Urinary bladder (tissue), 4 donors: ENCODE results near the gene SND1. TPM values are rescaled to one million over a fixed set of nuclear protein-coding genes. Genes with fewer than 3 reads are reported as not detected.
"Not testable (repeated sequence)": the region's sequence is repeated elsewhere in the genome, so short reads cannot be mapped to it uniquely, and the experiment has no call there.

ENCODE experiments used
- DNase-seq: peaks from one replicate; pipeline ENCODE4 v3.0.0-alpha.2; 2015; ENCODE audit errors: extremely low spot score
- H3K27ac ChIP-seq: one replicate; pipeline ENCODE4 v1.5.1; 2013; ENCODE audit warnings: low read depth, mild to moderate bottlenecking, moderate library complexity
- H3K36me3 ChIP-seq: one replicate; pipeline ENCODE4 v1.6.1; 2013; ENCODE audit warnings: mild to moderate bottlenecking, moderate library complexity; ENCODE audit not compliant: insufficient read depth
- H3K4me1 ChIP-seq: one replicate; pipeline ENCODE4 v1.6.1; 2013; ENCODE audit warnings: mild to moderate bottlenecking, moderate library complexity; ENCODE audit not compliant: insufficient read depth
- H3K4me3 ChIP-seq: one replicate; pipeline ENCODE4 v1.5.1; 2013; ENCODE audit warnings: low read depth, low read length
- WGBS: extraction: QIAGEN DNeasy Blood & Tissue Kit; methylation state at CpG from one replicate; pipeline ENCODE4 v1.1.7; 2013; 5-methylcytosine and 5-hydroxymethylcytosine counted together
- polyA plus RNA-seq: library from polyadenylated mRNA; stranded (reverse); fragments of 200-250 nt; gene quantifications from one replicate; pipeline ENCODE4 v1.2.3, GENCODE V29; 2013
- total RNA-seq: library from RNA; depleted of rRNA; stranded (reverse); fragments of >200 nt; gene quantifications from one replicate; pipeline ENCODE4 v1.2.3, GENCODE V29; 2014
- donor health status: healthy with polysubstance abuse.
- donor health status: healthy.

The SND1 gene
- total and polyA plus RNA-seq, 2 donors: 89.8 to 102 TPM

DNA sequence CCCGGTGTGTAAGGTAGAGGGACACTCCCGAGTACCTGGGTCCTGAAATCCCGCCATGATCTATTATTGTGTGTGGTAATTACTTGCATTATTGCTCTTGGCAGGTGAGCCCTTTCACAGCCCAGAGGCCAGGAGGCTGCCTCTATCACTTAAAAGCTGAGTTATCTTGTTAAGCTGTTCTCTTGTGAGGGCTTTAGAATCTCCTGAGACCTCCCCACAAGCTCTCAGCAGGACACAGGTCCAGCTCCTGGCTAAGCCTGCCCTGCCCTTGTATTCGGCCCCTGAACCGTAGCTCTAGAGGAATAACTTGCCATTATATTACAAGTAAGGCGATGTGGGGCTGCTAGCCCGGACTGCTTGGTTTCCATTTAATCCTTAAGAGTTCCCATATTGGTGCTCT, 13.9 kb downstream of the SND1 start:
- 86% methylated on average over 7 of the region's 7 CpGs for WGBS
- DNase-seq: no peak
- Histone ChIP-seq H3K36me3 (no peaks in the 10 kb centered on the region), H3K4me1 (no peaks in the 10 kb centered on the region), H3K27ac (no peak overlapping the region), H3K4me3 (no peak overlapping the region)

DNA sequence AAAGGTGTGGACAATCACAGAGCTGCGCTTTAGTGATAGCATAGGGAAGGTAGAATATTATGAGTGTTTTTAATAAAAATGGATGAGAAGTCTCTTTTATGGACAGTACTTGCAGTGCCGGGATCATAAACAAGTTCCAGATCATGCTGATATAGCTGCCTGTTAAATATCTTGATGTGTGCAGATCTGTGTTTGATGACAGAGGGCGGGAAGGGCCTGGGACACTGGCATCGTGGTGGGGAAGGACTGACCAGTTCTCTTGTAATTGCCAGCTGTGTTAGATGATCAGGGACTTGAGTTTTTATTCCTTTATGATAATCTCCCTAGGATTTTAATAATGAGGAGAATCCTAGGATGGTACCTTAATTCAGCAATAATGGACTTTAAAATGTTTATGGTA, 14.6 kb downstream of the SND1 start:
- H3K4me1 ChIP-seq: no peaks in the 10 kb centered on the region
- DNase-seq: no peak
- WGBS: 75% methylated on average over 4 of the region's 4 CpGs
- no peak overlapping the region for H3K4me3 ChIP-seq
- no peak overlapping the region for H3K27ac ChIP-seq
- no peaks in the 10 kb centered on the region for H3K36me3 ChIP-seq

DNA sequence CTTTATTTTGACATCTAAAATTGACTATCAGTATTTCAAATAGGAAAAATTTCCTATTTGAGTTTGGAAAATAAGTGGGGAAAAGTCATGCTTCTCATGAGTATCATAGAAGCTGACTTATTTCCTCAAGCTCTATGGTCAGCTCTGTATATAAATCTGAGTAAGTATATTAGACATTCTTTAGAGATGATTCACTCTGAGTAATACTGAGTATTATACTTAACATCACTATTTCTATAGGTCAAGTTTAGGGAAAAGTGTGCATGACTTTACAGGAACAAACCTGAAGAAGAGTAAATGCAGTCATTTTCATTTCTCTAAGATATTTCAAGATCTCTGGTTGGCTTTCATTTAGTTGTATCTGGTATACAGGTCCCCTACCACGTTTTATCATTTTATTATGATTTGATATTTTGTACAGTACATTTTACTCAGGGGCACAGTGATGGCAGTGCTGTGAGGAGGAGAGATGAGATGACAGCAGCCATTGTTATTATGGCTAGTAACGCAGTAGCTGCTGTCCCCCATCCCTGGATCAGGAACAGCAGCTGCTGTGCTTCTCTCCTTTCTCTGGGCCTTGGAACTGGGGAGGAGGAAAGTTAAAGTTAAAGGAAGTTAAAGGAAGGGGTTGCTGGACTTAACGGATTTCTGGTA, 15.2 kb downstream of the SND1 start:
- H3K36me3 ChIP-seq: no peaks in the 10 kb centered on the region
- WGBS: 72% methylated on average over 3 of the region's 3 CpGs
- no peaks in the 10 kb centered on the region for H3K4me1 ChIP-seq
- H3K4me3 ChIP-seq: no peak overlapping the region
- H3K27ac ChIP-seq: no peak overlapping the region
- DNase-seq: no peak

DNA sequence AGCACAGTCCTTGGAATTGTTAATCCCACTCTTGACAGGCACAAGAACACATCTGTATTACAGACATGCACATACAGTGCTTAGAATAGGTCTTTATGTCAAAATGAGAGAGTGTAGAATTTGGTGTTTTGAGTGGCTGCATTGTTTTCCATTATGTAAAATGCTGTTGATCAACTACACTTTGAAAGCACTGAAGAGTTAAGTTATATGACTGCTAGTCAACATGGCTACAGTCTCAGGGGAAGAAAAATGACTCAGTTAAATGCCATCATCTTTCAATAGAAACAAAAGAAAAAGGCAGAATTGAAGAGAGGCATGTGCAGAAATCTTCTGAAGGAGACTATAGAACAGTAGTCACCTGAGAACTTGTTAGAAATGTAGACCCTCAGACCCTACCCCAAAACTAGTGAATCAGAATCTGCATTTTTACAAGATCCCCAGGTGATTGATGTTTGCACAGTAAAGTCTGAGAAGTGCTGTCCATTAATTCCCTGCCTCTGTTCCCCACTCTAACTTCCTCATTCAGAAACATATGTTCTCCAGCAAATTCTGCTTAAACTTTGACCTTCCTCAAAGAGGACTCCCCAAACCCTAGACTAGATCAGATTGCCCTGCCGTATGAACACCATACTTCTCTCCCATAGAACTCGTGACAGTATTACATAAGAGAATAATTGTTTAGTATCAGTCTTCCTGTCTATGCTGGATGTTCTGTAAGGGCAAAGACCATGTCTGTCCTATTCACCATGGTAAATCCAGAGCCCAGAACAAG, 16.0 kb downstream of the SND1 start:
- WGBS: 75% methylated on average over 2 of the region's 2 CpGs
- Histone ChIP-seq H3K27ac (no peak overlapping the region), H3K4me1 (no peaks in the 10 kb centered on the region), H3K4me3 (no peak overlapping the region), H3K36me3 (no peaks in the 10 kb centered on the region)
- no peak for DNase-seq

DNA sequence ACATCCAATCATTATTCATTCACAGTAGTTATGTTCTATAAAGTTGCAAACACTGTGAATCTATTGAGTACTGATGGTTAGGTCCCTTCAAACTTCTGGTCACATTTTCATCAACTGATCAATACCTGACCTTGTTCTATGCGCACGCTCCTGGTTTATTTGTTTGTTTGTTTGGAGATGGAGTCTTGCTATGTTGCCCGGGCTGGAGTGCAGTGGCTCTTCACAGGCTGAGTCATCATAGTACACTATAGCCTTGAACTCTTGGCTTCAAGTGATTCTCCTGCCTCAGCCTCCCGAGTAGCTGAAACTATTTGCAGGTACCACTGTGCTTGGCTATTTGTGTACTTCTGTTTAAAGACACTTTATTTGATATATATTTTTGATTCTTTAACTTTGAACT, 19.3 kb downstream of the SND1 start:
- no peak for DNase-seq
- Histone ChIP-seq H3K27ac (no peak overlapping the region), H3K36me3 (no peaks in the 10 kb centered on the region), H3K4me3 (no peak overlapping the region), H3K4me1 (no peaks in the 10 kb centered on the region)
- 88% methylated on average over 4 of the region's 4 CpGs for WGBS

DNA sequence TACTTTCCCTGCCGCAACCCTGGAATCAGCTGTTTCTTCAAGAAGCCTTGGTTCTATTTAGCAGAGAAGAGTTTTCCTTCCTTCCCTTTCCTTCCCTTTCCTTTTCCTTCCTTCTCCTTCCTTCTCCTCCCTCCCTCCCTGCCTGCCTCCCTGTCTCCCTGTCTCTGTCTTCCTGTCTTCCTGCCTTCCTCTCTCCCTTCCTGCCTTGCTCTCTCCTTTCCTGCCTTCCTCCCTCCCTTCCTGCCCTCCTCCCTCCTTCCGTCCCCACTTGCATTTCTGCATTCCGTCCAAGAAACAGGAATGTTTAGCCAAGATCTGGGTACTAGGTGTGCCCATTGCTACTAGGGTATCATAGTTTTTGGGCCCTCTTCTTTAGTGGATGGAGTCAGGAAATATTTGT, 21.9 kb downstream of the SND1 start:
- Histone ChIP-seq H3K36me3 (no peaks in the 10 kb centered on the region), H3K4me1 (no peaks in the 10 kb centered on the region), H3K4me3 (no peak overlapping the region), H3K27ac (no peak overlapping the region)
- 50% methylated on average over 3 of the region's 3 CpGs for WGBS
- DNase-seq: no peak

DNA sequence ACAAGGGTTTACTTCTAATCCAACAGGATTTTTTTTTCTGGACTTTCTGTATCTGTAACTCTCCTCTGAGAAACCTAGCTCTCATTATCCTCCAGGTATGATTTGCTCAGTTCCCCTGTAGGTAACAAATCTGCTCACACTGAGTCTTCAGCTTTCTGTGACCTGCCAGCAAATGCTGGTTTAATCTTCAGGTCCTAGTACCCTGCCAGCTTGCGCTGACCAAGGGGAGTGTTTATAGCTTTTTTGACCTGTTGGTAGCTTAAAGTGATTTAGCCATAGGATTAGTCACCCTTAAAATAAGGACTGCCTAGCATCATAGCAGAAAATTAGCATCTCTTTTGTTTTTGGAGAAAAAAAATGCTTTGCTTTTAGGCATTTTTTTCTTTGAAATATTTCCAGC, 22.4 kb downstream of the SND1 start:
- DNase-seq: no peak
- no peak overlapping the region for H3K4me3 ChIP-seq
- no peak overlapping the region for H3K27ac ChIP-seq
- 46% methylated on average over 1 of the region's 1 CpG for WGBS
- no peaks in the 10 kb centered on the region for H3K36me3 ChIP-seq
- H3K4me1 ChIP-seq: no peaks in the 10 kb centered on the region

DNA sequence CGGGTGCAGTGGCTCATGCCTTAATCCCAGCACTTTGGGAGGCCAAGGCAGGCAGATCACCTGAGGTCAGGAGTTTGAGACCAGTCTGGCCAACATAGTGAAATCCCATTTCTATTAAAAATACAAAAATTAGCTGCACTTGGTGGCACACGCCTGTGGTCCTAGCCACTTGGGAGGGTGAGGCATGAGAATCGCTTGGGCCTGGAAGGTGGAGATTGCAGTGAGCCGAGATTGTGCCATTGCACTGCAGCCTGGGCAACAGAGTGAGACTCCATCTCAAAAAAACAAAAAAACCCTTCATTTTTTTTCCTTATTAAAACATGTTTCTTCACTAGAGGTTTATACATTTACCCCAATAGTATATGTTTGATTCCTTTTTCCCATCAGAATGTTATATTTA, 22.9 kb downstream of the SND1 start:
- not testable (repeated sequence) for H3K27ac ChIP-seq, H3K36me3 ChIP-seq, DNase-seq, H3K4me1 ChIP-seq, H3K4me3 ChIP-seq
- WGBS: 76% methylated on average over 4 of the region's 4 CpGs

DNA sequence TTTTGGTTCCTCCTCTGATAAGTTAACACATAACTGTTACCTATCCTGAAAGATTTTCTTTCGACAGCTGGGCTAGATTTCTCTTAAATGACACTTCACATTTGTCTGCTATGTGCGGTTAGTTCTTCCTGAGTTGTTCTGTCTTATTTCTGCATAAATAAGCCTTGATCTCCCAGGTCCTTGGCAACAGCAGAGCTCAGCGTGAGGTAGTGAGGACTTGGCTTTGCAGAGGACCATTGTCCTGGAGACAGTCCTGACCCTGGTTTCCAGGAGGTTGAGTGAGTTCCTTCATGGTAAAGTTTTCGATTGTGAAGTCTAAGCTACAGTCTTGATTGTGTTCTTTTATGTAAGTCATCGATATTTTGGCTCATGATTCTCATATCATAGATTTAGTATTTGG, 23.7 kb downstream of the SND1 start:
- DNase-seq: no peak
- no peaks in the 10 kb centered on the region for H3K4me1 ChIP-seq
- H3K4me3 ChIP-seq: no peak overlapping the region
- no peaks in the 10 kb centered on the region for H3K36me3 ChIP-seq
- 91% methylated on average over 5 of the region's 5 CpGs for WGBS
- H3K27ac ChIP-seq: no peak overlapping the region

DNA sequence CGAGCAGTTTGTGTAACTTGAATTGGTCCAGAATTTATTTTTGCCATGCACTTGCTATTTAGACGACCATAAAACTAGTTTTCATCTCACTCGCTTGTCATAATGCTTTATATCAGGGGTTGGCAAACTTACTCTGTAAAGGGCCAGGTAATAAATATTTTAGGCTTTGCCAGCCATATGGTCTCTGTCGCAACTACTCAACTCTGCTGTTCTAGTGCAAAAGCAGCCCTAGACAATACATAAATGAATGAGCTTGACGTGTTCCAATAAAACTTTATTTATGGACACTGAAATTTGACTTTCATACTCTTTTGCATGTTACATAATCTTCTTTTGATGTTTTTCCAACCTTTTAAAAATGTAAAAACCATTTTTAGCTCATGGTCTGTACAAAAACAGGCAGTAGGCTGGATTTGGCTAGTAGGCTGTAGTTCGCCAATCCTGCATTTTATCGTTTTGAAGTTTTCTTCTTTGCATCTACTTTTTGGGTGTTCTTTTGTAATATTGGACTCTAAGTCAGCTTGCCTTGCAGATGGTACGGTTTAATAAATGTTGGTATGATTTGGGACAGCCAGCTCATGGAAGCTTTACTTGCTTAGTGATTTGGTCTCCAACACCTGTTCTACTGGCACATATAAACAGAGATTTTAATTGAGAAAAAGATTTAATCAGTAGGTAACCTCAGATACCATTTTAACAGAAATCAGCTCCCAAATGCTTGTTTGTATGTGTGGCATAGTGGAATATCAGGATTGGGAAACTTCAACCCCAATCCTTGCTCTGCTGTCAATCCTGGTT, 25.6 kb downstream of the SND1 start:
- Histone ChIP-seq H3K4me1 (no peaks in the 10 kb centered on the region), H3K4me3 (no peak overlapping the region), H3K36me3 (no peaks in the 10 kb centered on the region), H3K27ac (no peak overlapping the region)
- 62% methylated on average over 8 of the region's 8 CpGs for WGBS
- no peak for DNase-seq

DNA sequence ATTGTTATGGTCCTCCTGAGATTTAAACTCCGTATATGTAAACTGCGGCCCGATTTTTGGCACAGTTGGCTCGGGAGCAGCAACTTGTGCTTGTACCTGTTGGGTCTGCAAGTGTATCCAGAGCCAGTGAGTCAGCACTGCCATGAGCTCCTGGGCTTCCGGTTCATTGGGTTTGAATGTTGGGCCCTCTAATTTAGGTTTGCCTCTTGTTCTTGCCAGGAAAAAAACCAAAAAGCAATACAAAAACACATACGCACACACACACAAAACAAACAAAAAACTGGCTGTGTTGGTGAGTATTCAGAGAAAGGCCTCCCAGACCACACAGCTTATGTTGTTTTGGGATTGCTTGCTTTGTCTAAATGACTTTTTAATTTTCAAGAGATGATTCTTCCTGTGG, 26.3 kb downstream of the SND1 start:
- H3K4me3 ChIP-seq: no peak overlapping the region
- no peaks in the 10 kb centered on the region for H3K36me3 ChIP-seq
- 84% methylated on average over 6 of the region's 6 CpGs for WGBS
- H3K27ac ChIP-seq: no peak overlapping the region
- no peaks in the 10 kb centered on the region for H3K4me1 ChIP-seq
- no peak for DNase-seq

DNA sequence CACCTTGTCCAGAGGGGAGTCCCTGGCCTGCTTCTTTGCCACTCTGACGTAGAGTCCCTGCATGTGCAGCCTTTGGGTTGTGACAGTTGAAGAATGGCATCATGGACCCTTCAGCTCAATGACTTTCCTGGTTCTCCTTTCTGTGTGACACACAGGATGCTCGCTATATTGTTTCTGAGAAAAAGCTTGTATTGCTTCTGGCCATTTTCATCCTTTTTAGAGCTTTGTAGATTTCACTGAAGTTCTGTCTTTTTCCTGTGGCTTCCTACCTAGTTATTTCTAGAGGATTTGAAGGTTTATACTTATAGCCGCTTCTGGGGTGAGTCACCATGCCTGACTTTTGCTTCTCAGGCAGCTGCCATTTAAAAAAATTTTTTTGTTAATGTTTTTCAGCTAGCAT, 27.0 kb downstream of the SND1 start:
- H3K4me3 ChIP-seq: no peak overlapping the region
- H3K36me3 ChIP-seq: no peaks in the 10 kb centered on the region
- H3K4me1 ChIP-seq: no peaks in the 10 kb centered on the region
- H3K27ac ChIP-seq: no peak overlapping the region
- WGBS: 85% methylated on average over 3 of the region's 3 CpGs
- DNase-seq: no peak

DNA sequence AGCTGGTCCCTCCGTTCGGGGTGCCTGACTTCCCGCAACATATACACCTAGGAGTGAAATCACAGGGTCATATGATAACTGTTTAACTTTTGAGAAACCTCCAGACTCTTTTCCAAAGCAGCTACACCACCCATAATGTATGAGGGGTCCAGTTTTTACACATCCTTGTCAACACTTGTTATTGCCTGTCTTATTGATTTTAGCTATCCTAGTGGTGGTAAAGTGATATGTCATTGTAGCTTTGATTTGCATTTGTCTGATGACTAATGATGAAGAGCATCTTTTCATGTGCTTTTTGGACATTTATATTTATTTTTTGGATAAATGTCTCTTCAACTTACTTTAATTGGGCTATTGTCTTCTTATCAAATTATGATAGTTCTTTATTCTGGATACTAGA, 29.0 kb downstream of the SND1 start:
- DNase-seq: no peak
- no peak overlapping the region for H3K4me3 ChIP-seq
- no peaks in the 10 kb centered on the region for H3K4me1 ChIP-seq
- H3K27ac ChIP-seq: no peak overlapping the region
- over 99% methylated on average over 3 of the region's 3 CpGs for WGBS
- H3K36me3 ChIP-seq: no peaks in the 10 kb centered on the region

DNA sequence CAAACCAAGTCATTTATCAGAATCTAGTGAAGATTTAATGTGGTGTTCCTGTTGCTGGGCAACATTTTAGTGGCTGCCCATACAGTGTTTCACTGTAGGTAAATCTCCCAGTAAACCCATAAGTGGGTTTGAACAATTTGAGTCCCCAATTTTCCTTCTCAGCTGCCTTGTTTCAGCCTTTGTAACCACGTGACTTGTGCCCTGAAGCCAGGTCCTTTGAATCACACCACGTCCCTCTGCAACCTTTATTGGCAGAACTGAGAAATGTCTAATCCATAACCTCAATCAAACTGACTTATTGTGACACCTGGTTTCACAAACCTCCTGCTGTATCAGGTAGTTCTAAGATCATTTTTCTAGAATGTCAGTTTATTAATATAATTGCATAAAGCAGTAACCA, 30.1 kb downstream of the SND1 start:
- no peak overlapping the region for H3K27ac ChIP-seq
- H3K36me3 ChIP-seq: no peaks in the 10 kb centered on the region
- H3K4me3 ChIP-seq: no peak overlapping the region
- no peaks in the 10 kb centered on the region for H3K4me1 ChIP-seq
- no peak for DNase-seq
- 85% methylated on average over 2 of the region's 2 CpGs for WGBS
